SW 1271 (cell line): ENCODE data around the gene ARID5B.

Experiments
- DNase-seq, 2 experiments: peaks; one replicate each; lab custom pipeline; 2025; lab: John Stamatoyannopoulos, UW

Gene ARID5B

GRCh38 chr10:62050893-62051433 lies 149.5 kb downstream of the ARID5B start:
- peak; percentile 6 to 13 for DNase-seq

GRCh38 chr10:62052276-62052675 lies 150.8 kb downstream of the ARID5B start:
- DNase-seq, result no peak

GRCh38 chr10:62053860-62054259 lies 152.4 kb downstream of the ARID5B start:
- DNase-seq, result no peak

GRCh38 chr10:62054408-62054807 lies 152.9 kb downstream of the ARID5B start:
- no peak for DNase-seq

GRCh38 chr10:62054830-62055229 lies 153.3 kb downstream of the ARID5B start:
- no peak for DNase-seq

- DNase-seq, result no peak
Observed at GRCh38 chr10:62056219-62056618, 154.7 kb downstream of the ARID5B start.

GRCh38 chr10:62056698-62057097 lies 155.2 kb downstream of the ARID5B start:
- no peak for DNase-seq

- no peak for DNase-seq
Observed at GRCh38 chr10:62057359-62057758, 155.9 kb downstream of the ARID5B start.

GRCh38 chr10:62057850-62058249 lies 156.4 kb downstream of the ARID5B start:
- DNase-seq, result no peak

GRCh38 chr10:62058476-62058875 lies 157.0 kb downstream of the ARID5B start:
- DNase-seq, result no peak

- DNase-seq, result no peak
Observed at GRCh38 chr10:62058896-62059216, 157.4 kb downstream of the ARID5B start.

- no peak for DNase-seq
Observed at GRCh38 chr10:62059217-62059920, 157.9 kb downstream of the ARID5B start.

- DNase-seq, result no peak
Observed at GRCh38 chr10:62062028-62062427, 160.5 kb downstream of the ARID5B start.

- no peak for DNase-seq
Observed at GRCh38 chr10:62062752-62063512, 161.4 kb downstream of the ARID5B start.

GRCh38 chr10:62063795-62064472 lies 162.4 kb downstream of the ARID5B start:
- DNase-seq, result no peak

GRCh38 chr10:62067560-62067959 lies 166.1 kb downstream of the ARID5B start:
- DNase-seq, result no peak

GRCh38 chr10:62068464-62068863 lies 167.0 kb downstream of the ARID5B start:
- no peak for DNase-seq

GRCh38 chr10:62069452-62070178 lies 168.1 kb downstream of the ARID5B start:
- no peak for DNase-seq

GRCh38 chr10:62071846-62072281 lies 170.4 kb downstream of the ARID5B start:
- DNase-seq, result no peak

- DNase-seq, result no peak
Observed at GRCh38 chr10:62072901-62073300, 171.4 kb downstream of the ARID5B start.

GRCh38 chr10:62073429-62073828 lies 171.9 kb downstream of the ARID5B start:
- no peak for DNase-seq

GRCh38 chr10:62075414-62075813 lies 173.9 kb downstream of the ARID5B start:
- DNase-seq, result no peak
